Fibroblast of skin of left biceps (primary cell): ENCODE data around the gene FOXJ1.

Experiments
- DNase-seq, 2 experiments: peaks; one replicate each; pipeline ENCODE4 v3.0.0-alpha.2; 2013; ENCODE audit warnings: low read depth in 2 of 2

Gene FOXJ1

GRCh38 chr17:76091526-76092286 lies 49.3 kb downstream of the FOXJ1 start:
- DNase-seq: no peak

DNA sequence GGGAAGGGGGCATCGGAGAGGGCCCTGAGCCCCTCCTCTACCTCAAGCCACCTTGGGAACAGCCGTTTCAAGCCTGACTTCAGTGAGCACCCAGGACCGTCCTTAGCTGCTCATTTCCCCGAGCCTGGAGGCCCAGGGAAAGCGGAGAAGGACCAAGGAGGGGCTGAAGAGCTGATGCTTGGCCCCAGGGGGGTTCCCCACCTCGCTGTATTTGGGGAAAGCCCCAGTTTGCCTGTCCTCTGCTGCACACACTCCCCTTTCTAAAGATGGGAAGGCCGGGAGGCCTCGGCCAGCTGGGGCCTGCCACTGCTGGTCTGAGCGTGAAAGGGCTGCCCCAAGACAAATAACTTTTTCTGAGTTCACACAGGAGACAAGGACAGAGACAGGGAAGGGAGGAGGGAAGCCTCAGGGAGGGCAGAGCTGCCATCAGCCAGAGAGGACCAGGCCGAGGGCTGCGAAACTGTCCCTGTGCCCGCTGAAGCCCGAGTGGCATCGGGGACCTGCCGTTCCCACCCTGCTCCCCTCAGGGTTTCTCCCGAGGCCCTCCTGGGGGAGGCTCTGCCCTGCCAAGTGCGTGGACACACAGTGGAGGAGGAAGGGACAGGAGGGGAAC lies 50.4 kb downstream of the FOXJ1 start:
- no peak for DNase-seq

DNA sequence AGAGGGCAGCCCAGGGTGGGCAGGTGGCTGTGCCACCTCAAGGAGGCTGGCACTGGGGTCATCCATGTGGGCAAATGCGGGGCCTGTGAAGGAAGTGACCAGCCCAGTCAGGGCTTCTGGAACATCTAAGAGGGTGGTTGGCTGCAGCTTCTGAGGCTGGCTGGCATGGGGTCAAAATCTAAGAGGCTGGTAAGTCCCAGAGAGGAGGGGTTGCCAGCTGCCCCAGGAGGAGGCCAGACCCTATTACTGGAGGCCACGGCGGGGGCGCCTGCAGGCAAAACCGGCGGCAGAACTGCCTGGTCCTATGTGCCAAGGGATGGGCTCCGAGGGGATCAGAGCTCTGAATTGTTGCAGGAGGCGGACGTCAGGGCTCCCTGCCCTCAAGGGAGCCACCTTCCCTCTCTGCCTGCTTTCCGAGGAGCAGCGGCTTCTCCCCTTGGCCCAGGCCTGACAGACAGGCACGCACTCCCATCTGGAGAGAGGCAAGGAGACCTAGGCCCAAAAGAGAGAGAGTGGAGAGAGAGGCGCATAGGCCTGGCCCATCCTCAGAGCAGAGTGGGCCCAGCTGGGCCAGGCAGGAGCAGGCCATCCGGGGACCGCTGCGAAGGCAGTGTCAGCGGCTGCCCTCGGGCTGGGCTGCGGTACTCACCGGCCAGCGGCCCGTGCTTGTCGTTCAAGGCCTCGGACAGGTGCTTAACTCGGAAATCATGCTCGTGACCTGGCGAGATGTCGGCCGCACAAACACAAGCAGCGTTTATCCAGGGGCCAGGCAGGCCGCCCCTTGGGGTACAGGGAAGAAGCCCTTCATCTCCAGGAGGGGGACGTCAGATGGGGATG lies 51.1 kb downstream of the FOXJ1 start:
- no peak for DNase-seq

GRCh38 chr17:76088868-76089576 lies 52.0 kb downstream of the FOXJ1 start:
- DNase-seq: no peak

DNA sequence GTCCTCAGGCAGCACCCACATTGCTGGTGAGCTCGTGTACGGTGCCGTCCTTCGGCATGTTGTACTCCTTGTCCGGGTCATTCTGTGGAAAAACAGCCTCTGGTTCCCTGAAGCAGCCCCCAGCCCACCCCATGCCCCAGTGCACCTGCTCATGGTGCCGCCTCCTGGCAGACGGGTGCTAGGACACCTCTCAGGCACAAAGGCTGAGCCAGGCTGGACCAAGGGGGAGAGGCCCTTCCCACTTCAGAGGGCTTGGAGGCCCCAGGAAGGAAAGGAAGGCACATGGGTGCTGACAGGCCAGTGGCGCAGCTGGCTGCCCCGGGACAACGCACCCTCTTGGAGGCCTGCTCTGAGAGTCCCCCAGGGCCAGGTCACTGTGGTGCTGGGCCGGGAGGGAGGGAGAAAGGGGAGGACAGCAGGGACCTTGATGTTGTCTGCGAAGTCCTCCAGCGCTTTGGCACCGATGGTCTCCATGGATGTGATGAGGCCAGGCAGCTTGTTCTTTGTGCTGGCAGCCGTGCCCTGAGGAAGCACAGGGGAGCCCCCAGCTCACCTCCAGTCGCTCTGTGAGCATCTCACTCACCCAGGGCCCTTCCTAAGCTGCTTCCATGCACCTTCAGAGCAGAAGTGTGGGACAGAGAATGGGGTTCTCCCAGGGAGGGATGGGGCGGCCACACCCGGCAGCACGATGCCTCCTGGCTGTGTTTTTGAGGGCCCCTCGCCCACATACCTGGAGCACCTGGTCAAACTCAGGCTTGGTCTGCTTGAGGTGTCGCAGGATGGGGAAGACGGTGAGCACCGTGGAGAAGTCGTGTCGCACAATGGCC lies 52.8 kb downstream of the FOXJ1 start:
- DNase-seq: no peak

DNA sequence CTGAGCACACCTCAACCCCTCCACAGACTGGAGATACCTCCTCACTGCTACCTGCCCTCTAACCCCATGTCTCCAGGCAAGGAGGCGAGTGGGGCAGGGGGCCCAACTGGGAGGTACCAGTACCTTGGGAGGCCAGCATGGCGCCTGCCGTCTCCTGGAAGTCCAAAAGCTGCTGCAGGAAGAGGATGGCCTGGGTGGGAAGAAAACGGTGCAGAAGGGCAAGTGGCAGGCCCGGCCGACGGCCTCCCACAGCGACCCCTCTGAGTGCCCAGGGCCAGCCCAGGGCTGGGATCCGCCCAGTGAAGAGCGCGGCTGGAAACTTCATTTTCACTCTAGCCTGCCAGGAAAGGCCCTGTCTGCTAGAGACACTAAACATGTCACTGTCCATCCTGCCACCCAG lies 53.5 kb downstream of the FOXJ1 start:
- DNase-seq: no peak

- no peak for DNase-seq
These were observed 54.7 kb downstream of the FOXJ1 start for GRCh38 chr17:76086384-76086783.
